GM19463 (cell line): Measurements from ENCODE around the gene TRABD2A.
"Not testable (repeated sequence)": the region's sequence is repeated elsewhere in the genome, so short reads cannot be mapped to it uniquely, and the experiment has no call there.

ENCODE experiments used
- ATAC-seq: cut with Tn5 transposase; IDR thresholded peaks from one replicate; pipeline ENCODE4 v1.9.1; 2021; ENCODE audit warnings: mild to moderate bottlenecking, moderate library complexity; ENCODE audit not compliant: unreplicated experiment

The TRABD2A gene

DNA sequence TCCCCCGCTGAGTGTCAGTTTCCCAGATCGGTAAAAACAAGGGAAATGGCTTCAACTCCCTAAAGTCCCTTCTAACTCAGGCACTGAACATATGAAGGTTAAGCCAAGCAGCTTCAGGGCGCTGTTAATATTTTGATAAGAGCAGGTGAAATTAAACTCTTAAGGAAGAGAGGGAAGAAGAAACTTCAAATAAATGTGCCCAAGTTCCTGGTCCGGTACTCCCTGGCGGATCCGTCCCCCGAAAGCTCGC is 564 bp downstream of the TRABD2A start:
- ATAC-seq: no peak

- peak; percentile 54 for ATAC-seq
Measured at GRCh38 chr2:84879584-84880394, 1.1 kb downstream of the TRABD2A start.

DNA sequence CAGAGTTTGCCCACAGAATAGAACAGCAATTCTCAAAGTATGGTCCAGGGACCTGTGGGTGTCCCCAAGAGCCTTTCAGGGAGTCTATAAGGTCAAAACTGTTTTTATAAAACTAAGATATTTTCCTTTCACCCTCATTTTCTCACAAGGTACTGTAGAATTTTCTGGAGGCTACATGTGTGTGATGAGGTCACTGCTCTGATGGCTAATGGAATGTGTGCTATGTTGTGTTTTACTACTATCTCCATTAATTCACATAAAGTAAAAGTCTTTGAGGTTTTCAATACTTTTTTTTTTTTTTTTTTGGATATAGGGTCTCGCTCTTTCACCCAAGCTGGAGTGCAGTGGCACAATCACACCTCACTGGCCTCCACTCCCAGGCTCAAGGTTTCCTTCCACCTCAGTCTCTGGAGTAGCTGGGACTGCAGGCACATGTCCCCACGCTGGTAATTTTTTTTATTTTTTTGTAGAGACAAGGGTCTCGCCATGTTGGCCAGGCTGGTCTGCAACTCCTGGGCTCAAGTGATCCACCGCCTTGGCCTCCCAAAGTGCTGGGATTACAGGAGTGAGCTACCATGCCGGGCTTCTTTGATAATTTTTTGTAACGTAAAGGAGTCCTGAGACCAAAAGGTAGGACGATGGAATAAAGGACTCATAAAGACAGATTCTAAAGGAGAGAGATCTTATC is 1.8 kb downstream of the TRABD2A start:
- no peak for ATAC-seq

DNA sequence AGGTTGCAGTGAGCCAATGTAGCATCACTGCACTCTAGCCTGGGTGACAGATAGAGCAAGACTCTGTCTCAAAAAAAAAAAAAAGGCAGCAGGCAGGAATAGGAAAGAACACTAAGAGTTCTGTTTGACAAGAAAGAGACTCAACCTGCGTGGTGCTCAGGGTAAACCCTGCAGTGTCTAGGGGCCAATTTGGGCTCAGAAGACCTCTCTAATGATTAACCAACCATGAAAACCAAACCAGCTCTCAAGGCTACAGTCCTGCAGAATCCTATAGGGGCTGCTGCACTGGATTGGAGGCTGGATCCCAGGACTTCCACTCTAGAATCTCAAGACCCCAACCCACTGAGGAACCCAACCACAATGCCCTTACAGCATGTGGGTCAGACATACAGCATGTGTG is 2.4 kb downstream of the TRABD2A start:
- ATAC-seq: peak; percentile 27

- ATAC-seq: no peak
Measured at GRCh38 chr2:84876369-84876768, 4.5 kb downstream of the TRABD2A start.

- ATAC-seq: not testable (repeated sequence)
Measured at GRCh38 chr2:84875619-84876018, 5.3 kb downstream of the TRABD2A start.

DNA sequence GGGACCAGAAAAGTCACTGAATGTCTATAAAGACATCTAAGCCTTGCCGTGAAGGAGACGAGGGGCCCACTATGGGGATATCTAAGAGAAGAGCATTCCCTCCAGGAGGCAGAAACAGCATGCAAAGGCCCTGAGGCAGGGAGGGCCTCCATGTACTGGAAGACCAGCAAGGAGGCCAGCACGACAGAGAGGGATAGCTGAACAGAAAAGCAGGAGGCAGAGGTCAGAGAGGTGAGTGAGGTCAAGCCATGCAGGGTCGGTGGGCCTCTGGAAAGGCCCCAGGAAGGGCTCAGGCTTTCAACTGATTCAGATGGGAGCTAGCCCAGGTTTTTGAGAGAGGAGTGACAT is 5.7 kb downstream of the TRABD2A start:
- no peak for ATAC-seq

GRCh38 chr2:84874381-84875212 is 6.3 kb downstream of the TRABD2A start:
- ATAC-seq: no peak

DNA sequence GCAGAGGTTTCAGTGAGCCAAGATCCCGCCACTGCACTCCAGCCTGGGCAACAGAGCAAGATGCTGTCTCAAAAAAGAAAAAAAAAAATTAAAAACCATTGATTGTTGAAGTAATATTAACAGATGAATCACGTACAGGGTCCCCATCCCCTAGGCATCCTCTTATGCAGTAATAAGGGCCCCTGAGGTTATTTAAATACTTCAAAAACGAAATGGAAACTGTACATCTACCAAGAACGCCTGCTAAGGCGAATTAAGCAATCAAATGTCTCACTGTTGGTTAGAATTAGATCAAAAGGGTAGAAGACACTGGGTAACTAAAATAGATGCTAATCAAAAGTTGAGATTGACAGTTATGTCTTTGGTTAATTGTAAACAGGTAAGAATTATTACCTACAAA is 7.5 kb downstream of the TRABD2A start:
- no peak for ATAC-seq

GRCh38 chr2:84872691-84873090 is 8.2 kb downstream of the TRABD2A start:
- not testable (repeated sequence) for ATAC-seq

GRCh38 chr2:84870306-84870705 is 10.6 kb downstream of the TRABD2A start:
- ATAC-seq: no peak

- ATAC-seq: not testable (repeated sequence)
Measured at GRCh38 chr2:84868327-84868726, 12.6 kb downstream of the TRABD2A start.

GRCh38 chr2:84866122-84866521 is 14.8 kb downstream of the TRABD2A start:
- ATAC-seq: no peak

- ATAC-seq: peak; percentile 75
Measured at GRCh38 chr2:84865181-84865783, 15.6 kb downstream of the TRABD2A start.

DNA sequence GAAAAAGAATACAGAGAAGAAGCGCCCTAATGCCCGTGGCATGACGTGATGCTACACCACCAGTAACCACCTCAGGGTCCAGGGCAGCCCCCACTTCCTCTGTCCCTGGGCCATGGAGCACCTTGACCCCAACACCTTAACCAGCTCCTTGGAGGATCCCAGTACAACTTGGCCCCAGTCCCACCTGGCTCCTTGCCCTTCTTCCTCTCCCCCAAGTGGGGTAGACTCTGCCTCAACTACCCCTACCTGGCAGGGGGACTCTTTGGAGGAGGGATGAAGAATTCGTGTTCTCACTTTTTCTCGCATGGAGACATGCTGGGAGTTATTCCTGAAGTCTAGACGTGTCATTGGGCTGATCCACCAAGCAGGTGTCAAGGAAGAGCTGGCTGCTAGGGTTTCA is 18.9 kb downstream of the TRABD2A start:
- ATAC-seq: no peak

DNA sequence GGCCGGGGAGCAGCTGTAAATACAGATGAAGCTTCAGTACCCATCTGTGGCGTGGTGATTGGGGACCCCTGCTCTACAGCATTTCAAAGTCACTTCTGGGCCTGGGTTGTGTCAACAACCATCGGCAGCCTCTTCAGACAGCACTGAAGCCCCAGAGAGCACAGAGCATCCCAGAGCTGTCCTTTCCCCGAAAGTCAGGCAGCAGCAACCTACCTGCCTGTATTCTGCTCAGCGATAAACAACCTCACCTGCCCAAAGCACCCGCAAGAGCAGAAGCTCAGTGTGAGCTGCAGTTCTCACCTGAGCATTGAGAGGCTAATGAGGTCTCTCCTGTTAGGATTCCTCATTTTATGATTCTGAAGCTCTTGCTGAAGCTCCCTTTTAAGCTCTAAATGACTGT is 19.3 kb downstream of the TRABD2A start:
- no peak for ATAC-seq

DNA sequence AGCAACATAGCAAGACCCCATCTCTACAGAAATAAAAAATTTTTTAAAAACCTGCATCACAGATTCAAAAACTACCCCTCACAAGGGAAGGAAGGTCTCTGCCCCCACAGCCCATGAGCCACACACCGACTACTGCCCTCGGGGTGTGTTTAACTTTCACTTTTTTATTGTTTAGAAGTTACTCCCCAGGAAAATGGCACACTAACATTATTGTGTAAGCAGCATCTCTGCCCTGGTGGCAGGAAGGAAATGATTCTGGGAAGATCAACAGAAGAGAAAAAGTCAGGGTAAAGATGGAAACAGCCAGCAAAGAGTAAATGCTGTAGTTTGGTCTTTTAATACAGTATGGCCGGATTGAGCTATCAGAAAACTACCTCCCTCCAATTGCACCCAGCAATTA is 21.9 kb downstream of the TRABD2A start:
- no peak for ATAC-seq

- ATAC-seq: no peak
Measured at GRCh38 chr2:84858123-84858522, 22.8 kb downstream of the TRABD2A start.

DNA sequence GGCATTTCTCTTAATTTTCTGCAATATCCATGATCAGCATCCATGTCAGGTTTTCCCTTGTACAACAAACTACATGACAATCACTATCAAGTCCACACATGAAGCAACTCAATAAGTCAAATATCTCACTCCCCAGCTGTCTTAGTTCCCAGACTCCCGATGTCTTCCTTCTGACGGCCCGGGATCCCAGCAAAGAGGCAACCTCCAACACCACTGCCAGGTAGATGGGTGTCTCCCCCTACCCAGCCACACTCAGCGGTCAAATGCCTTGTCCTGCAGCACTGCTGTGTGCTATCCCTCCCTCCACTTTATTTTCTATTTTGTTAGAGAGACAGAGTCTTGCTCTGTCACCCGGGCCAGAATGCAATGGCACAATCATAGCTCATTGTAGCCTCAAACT is 23.3 kb downstream of the TRABD2A start:
- no peak for ATAC-seq

DNA sequence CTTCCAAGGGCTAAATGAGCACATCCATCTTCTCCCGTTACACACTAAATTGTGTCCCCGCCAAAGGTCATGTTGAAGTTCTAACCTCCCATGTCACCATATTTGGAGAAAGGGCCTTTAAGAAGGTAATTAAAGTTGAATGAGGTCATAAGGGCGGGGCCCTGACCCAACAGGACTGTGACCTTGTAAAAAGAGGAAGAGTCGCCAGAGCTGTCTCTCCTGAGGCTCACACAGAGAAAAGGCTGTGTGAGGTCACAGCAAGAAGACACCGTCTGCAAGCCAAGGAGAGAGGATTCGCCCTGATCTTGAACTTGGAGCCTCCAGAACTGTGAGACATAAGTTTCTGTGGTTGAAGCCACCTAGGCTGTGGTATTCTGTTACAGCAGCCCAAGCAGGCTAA is 24.1 kb downstream of the TRABD2A start:
- ATAC-seq: peak; percentile 79

- ATAC-seq: no peak
Measured at GRCh38 chr2:84855731-84856130, 25.2 kb downstream of the TRABD2A start.

- no peak for ATAC-seq
Measured at GRCh38 chr2:84854850-84855249, 26.0 kb downstream of the TRABD2A start.
